HCT116 (cell line): ENCODE measurements around the gene AVP. TPM values are rescaled to one million over a fixed set of nuclear protein-coding genes. Genes with fewer than 3 reads are reported as not detected.
"Not testable (repeated sequence)": the region's sequence is repeated elsewhere in the genome, so short reads cannot be mapped to it uniquely, and the experiment has no call there.

Experiments
- ATAC-seq: fragments of 200-7000 bp; cut with Tn5 transposase; 2 replicates; pipeline ENCODE4 v1.9.1; 2020; ENCODE audit warnings: mild to moderate bottlenecking, moderate library complexity
- BruUV-seq: library from RNA; stranded (reverse); fragments of 400-500 nt; replicated peaks from 2 replicates; lab custom pipeline; 2021; lab: Mats Ljungman, UMichigan
- CTCF ChIA-PET: fragments of 300-600 bp; sonication (Branson Sonifier 250); formaldehyde crosslinking; loops from one replicate; lab custom pipeline; 2021; ENCODE audit warnings: antibody characterized with exemption; lab: Charles Lee
- POLR2A ChIA-PET: fragments of 300-600, 350-600 bp; sonication (Branson Sonifier 250); formaldehyde crosslinking; loops from one replicate; lab custom pipeline; 2021; ENCODE audit warnings: antibody characterized with exemption; lab: Charles Lee
- RAD21 ChIA-PET, 2 experiments: fragments of 300-600 bp; sonication (Branson Sonifier 250); formaldehyde crosslinking; loops; one replicate each; lab custom pipeline; 2023; ENCODE audit warnings: low total read pairs in 2 of 2; ENCODE audit not compliant: uncharacterized antibody in 2 of 2, unreplicated experiment in 2 of 2, low non-redundant PET in 1 of 2; lab: Charles Lee
- DNase-seq: peaks from one replicate; pipeline ENCODE4 v3.0.0-alpha.2; 2010; ENCODE audit warnings: low read depth, low spot score
- H2AFZ ChIP-seq: fragments of 200-600 bp; shearing (Covaris generic), sonication (generic); 2 replicates; pipeline ENCODE4 v1.6.1; 2017; ENCODE audit warnings: low read depth, mixed run types, mixed read lengths, antibody characterized with exemption, low read length; ENCODE audit not compliant: poor library complexity, severe bottlenecking
- H3K27ac ChIP-seq: 2 replicates; pipeline ENCODE4 v1.5.1; 2012; ENCODE audit warnings: low read depth, low read length
- H3K27me3 ChIP-seq: fragments of 200-600 bp; sonication (generic); 2 replicates; pipeline ENCODE4 v1.6.1; 2016; ENCODE audit warnings: mixed run types, low read length, mixed read lengths; ENCODE audit not compliant: insufficient read depth
- H3K36me3 ChIP-seq, 2 experiments: fragments of 200-500 bp in 1 of 2; fragments of 200-600 bp in 1 of 2; sonication (Bioruptor generic) in 1 of 2; sonication (generic) in 1 of 2; 2 replicates each; pipeline versions ENCODE4 v1.5.1 to v1.6.1; 2014 to 2016; ENCODE audit warnings: low read length in 2 of 2, inconsistent platforms in 1 of 2, mixed read lengths in 1 of 2, mixed run types in 1 of 2; ENCODE audit not compliant: insufficient read depth in 2 of 2, control insufficient read depth in 1 of 2
- H3K4me1 ChIP-seq, 2 experiments: fragments of 200-600 bp in 1 of 2; sonication (generic) in 1 of 2; 2 replicates each; pipeline versions ENCODE4 v1.5.1 to v1.6.1; 2012 to 2017; ENCODE audit warnings: low read length in 2 of 2, inconsistent platforms in 1 of 2, mild to moderate bottlenecking in 1 of 2, mixed read lengths in 1 of 2, mixed run types in 1 of 2, moderate library complexity in 1 of 2; ENCODE audit not compliant: insufficient read depth in 2 of 2, control insufficient read depth in 1 of 2
- H3K4me2 ChIP-seq: fragments of 200-600 bp; sonication (generic); 2 replicates; pipeline ENCODE4 v1.6.1; 2017; ENCODE audit warnings: mixed run types, low read length, mixed read lengths
- H3K4me3 ChIP-seq, 2 experiments: fragments of 200-600 bp in 1 of 2; sonication (generic) in 1 of 2; replicated peaks in 1 of 2; 2 replicates each; pipeline ENCODE4 v1.5.1; 2011 to 2016; ENCODE audit warnings: low read length in 2 of 2, control low read depth in 1 of 2, low read depth in 1 of 2, mild to moderate bottlenecking in 1 of 2, mixed read lengths in 1 of 2, mixed run types in 1 of 2
- H3K79me2 ChIP-seq: fragments of 200-600 bp; sonication (generic); 2 replicates; pipeline ENCODE4 v1.6.1; 2017; ENCODE audit warnings: mild to moderate bottlenecking, mixed run types, low read length, moderate library complexity, mixed read lengths; ENCODE audit not compliant: insufficient read depth
- H3K9ac ChIP-seq: fragments of 200-600 bp; sonication (generic); 2 replicates; pipeline ENCODE4 v1.6.1; 2016; ENCODE audit warnings: low read length, mixed read lengths
- H3K9me2 ChIP-seq: fragments of 200-600 bp; sonication (generic), shearing (Covaris generic); 2 replicates; pipeline ENCODE4 v1.6.1; 2017; ENCODE audit warnings: mixed run types, mild to moderate bottlenecking, moderate library complexity; ENCODE audit not compliant: insufficient read depth
- H3K9me3 ChIP-seq, 2 experiments: fragments of 200-500 bp in 1 of 2; fragments of 200-600 bp in 1 of 2; sonication (Bioruptor generic) in 1 of 2; sonication (generic) in 1 of 2; 2 replicates each; pipeline ENCODE4 v1.6.1; 2014 to 2017; ENCODE audit warnings: low read length in 2 of 2, mixed read lengths in 2 of 2, inconsistent platforms in 1 of 2, low read depth in 1 of 2, mild to moderate bottlenecking in 1 of 2, mixed run types in 1 of 2, moderate library complexity in 1 of 2; ENCODE audit not compliant: control insufficient read depth in 1 of 2, insufficient read depth in 1 of 2
- H4K20me1 ChIP-seq: fragments of 200-600 bp; sonication (generic), shearing (Covaris generic); 2 replicates; pipeline ENCODE4 v1.6.1; 2017; ENCODE audit warnings: mixed run types, mild to moderate bottlenecking, moderate library complexity; ENCODE audit not compliant: insufficient read depth
- EGR1 ChIP-seq: IDR thresholded peaks from 2 replicates; pipeline ENCODE4 v1.6.1; 2012; ENCODE audit warnings: low read depth
- EZH2phosphoT487 ChIP-seq: fragments of 200-600 bp; IDR thresholded peaks from 2 replicates; pipeline ENCODE4 v1.6.1; 2018; ENCODE audit warnings: antibody characterized with exemption, borderline replicate concordance
- intact Hi-C: fragments of 100-400 bp; cut with micrococcal nuclease; formaldehyde crosslinking; loops from 2 replicates; pipeline ENCODE4 v1.10.0; 2022
- total RNA-seq: library from RNA; stranded (reverse); gene quantifications from one replicate; pipeline ENCODE4 v1.2.1, GENCODE V29; 2021; ENCODE audit not compliant: unreplicated experiment
- TF ChIP-seq, protein P1 (sequence below): IDR thresholded peaks from 2 replicates; pipeline ENCODE4 v1.6.1; 2011; ENCODE audit warnings: mild to moderate bottlenecking, low read length, moderate library complexity; ENCODE audit not compliant: insufficient replicate concordance; ENCODE audit errors: extremely low read depth

Gene AVP
- total RNA-seq, 1 experiment from 2014 or later: not detected

DNA sequence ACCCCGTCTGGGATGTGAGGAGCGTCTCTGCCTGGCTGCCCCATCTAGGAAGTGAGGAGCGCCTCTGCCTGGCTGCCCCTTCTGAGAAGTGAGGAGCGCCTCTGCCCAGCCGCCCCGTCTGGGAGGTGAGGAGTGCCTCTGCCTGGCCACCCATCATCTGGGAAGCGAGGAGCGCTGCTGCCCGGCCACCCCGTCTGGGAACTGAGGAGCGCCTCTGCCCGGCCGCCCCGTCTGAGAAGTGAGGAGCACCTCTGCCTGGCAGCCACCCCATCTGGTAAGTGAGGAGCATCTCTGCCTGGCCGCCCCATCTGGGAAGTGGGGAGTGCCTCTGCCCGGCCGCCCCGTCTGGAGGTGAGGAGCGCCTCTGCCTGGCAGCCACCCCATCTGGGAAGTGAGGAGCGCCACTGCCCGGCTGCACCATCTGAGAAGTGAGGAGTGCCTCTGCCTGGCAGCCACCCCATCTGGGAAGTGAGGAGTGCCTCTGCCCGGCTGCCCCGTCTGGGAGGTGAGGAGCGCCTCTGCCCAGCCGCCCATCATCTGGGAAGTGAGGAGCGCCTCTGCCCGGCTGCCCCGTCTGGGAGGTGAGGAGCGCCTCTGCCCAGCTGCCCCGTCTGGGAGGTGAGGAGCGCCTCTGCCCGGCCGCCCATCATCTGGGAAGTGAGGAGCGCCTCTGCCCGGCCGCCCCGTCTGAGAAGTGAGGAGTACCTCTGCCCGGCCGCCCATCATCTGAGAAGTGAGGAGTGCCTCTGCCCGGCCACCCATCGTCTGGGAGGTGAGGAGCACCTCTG is 40.4 kb upstream of the AVP start:
- H4K20me1 ChIP-seq, H3K4me2 ChIP-seq, DNase-seq, CTCF ChIA-PET, H3K27me3 ChIP-seq, BruUV-seq, H2AFZ ChIP-seq, H3K4me3 ChIP-seq, intact Hi-C loops, ATAC-seq, RAD21 ChIA-PET, POLR2A ChIA-PET, H3K9ac ChIP-seq, H3K9me2 ChIP-seq, H3K4me1 ChIP-seq, H3K9me3 ChIP-seq, H3K27ac ChIP-seq: not testable (repeated sequence)
- Histone ChIP-seq H3K79me2 (peaks cover 11% of the 10 kb centered on the region), H3K36me3 (peaks cover 7 to 12% of the 10 kb centered on the region in 2 experiments; a peak in 3 of 4 replicates)

DNA sequence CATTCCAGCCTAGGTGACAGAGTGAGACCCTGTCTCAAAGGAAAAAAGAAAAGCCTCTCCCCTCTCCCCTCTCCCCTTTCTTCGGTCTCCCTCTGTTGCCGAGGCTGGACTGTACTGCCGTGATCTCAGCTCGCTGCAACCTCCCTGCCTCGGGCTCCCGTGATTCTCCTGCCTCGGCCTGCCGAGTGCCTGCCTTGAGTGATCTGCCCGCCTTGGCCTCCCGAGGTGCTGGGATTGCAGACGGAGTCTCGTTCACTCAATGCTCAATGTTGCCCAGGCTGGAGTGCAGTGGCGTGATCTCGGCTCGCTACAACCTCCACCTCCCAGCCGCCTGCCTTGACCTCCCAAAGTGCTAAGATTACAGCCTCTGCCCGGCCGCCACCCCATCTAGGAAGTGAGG is 39.6 kb upstream of the AVP start:
- H3K4me2 ChIP-seq, ATAC-seq, BruUV-seq, H3K9ac ChIP-seq, H3K27ac ChIP-seq, DNase-seq, H2AFZ ChIP-seq, H3K4me1 ChIP-seq, H3K79me2 ChIP-seq, RAD21 ChIA-PET, H3K9me3 ChIP-seq, H4K20me1 ChIP-seq, H3K27me3 ChIP-seq, intact Hi-C loops, H3K9me2 ChIP-seq, CTCF ChIA-PET, POLR2A ChIA-PET, H3K4me3 ChIP-seq: not testable (repeated sequence)
- peaks cover 7 to 12% of the 10 kb centered on the region in 2 experiments; a peak in 3 of 4 replicates for H3K36me3 ChIP-seq

DNA sequence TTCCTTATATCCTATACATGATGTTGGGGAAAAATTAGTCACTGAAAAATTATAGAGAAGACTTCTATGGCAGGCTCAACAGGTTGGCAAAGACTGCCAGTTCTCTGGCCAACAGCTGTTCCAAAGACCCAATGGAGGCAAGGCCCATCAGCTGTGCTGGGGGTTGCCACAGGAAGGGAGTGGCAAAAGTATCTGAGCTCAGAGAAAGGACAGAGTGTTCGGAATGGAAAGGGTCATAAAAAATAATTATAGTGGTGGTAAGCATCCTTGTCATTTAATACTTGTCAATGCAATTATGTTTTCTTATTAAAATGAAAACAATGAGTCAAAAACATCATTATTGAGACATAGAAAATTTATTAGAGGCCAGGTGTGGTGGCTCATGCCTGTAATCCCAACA is 39.0 kb upstream of the AVP start:
- no peak overlapping the region for H2AFZ ChIP-seq
- intact Hi-C loops: no loop called here
- TF ChIP-seq EZH2phosphoT487: no peak
- TF ChIP-seq, protein P1, sequence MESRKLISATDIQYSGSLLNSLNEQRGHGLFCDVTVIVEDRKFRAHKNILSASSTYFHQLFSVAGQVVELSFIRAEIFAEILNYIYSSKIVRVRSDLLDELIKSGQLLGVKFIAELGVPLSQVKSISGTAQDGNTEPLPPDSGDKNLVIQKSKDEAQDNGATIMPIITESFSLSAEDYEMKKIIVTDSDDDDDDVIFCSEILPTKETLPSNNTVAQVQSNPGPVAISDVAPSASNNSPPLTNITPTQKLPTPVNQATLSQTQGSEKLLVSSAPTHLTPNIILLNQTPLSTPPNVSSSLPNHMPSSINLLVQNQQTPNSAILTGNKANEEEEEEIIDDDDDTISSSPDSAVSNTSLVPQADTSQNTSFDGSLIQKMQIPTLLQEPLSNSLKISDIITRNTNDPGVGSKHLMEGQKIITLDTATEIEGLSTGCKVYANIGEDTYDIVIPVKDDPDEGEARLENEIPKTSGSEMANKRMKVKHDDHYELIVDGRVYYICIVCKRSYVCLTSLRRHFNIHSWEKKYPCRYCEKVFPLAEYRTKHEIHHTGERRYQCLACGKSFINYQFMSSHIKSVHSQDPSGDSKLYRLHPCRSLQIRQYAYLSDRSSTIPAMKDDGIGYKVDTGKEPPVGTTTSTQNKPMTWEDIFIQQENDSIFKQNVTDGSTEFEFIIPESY: no peak
- no peak for TF ChIP-seq EGR1
- DNase-seq (no peak), ATAC-seq (no peak)
- no peaks in the 10 kb centered on the region for H3K27me3 ChIP-seq
- POLR2A ChIA-PET: no interaction called here
- H4K20me1 ChIP-seq: no peaks in the 10 kb centered on the region
- no peaks in the 10 kb centered on the region for H3K9me2 ChIP-seq
- no TSS peak for BruUV-seq
- no peak overlapping the region for H3K9ac ChIP-seq
- H3K9me3 ChIP-seq: no peaks in the 10 kb centered on the region; a peak in 1 of 4 replicates
- no peak overlapping the region for H3K4me3 ChIP-seq
- peaks cover 7 to 12% of the 10 kb centered on the region in 2 experiments; a peak in 3 of 4 replicates for H3K36me3 ChIP-seq
- H3K4me1 ChIP-seq: no peaks in the 10 kb centered on the region
- H3K4me2 ChIP-seq: no peak overlapping the region
- CTCF ChIA-PET: no interaction called here
- RAD21 ChIA-PET: no interaction called here
- H3K79me2 ChIP-seq: peaks cover 5% of the 10 kb centered on the region; the same call in 1 of the 2 replicates
- H3K27ac ChIP-seq: no peak overlapping the region
